ENCODE measurements around the gene ISCA2. TPM values are rescaled to one million over a fixed set of nuclear protein-coding genes. Genes with fewer than 3 reads are reported as not detected.

The ISCA2 gene
- polyA plus RNA-seq, 6 donors from 2014 or later = 63.9 to 84.9 (median 77.1) TPM

DNA sequence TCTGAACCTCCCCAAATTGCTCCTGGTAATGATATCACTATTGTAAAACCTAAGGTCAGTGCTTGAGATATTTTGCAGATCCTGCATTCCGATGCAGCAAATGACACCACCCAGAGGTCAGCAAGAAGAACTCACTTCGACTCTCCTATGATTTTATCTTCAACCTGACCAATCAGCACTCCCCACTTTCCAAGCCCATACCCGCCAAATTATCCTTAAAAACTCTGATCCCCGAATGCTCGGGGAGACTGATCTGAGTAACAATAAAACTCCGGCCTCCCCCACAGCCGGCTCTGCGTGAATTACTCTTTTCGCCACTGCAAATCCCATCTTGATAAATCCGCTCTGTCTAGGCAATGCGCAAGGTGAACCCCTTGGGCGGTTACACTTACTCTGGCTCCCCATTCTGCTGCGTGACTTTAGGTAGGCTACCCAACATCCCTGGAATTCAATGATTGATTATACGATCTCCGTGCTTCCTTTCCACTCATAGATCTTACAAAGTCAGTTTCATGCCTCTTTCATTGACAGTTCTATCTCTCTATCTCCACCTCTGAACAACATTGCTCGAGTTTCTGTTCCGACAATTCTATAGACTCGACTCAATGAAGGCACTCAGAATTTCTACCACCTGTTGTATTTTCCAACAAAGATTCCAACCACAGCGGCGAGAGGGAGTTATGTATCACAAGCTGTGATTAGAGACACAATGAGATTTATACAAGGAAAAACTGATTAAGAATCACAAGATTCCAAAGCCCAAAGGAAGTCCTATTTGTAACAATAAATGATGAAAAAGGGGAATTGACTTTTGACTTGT lies 1.4 kb upstream of the ISCA2 start:
- Mint-ChIP-seq H3K36me3 (no peaks in the 10 kb centered on the region), H3K27ac (no peak overlapping the region), H3K27me3 (no peaks in the 10 kb centered on the region), H3K4me3 (no peak overlapping the region), H3K9me3 (no peaks in the 10 kb centered on the region), H3K4me1 (peaks cover 19 to 29% (median 22%) of the 10 kb centered on the region in 3 donors)
- DNase-seq = peak; percentile 31
- ATAC-seq (ENCODE audit: low read depth in 2 of 2) = no peak

DNA sequence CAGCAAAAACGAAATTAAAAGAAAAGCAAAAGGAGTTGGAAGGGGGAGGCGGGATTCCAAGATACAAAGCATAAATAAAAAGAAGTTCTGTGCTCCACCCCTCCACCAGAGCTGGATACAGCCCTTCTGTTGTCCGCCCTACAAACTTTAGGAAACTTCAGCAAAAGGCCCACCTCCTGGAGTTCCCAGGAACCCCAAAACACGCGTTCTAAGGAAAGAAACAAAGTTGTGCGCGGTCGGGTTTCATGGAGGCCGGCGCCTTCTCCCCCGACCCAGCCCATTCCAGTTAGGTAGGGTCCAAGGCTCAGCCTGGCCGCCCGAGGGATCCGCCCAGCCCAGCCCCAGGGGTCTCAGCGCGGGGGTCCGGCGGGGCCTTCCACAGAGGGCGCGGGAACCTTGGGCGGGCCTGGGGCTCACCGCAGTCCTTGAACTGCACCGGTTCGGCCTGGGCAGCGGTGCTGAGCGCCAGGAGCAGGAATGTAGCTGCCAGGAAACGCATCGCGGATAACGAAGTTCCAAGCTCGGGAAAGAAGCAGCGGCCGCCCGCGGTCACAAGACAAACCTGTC lies 706 bp upstream of the ISCA2 start, which contains the start of gene NPC2:
TSS of gene NPC2 (minus strand) at position 530 of the 567 bp plus-strand sequence. CDS start at position 499, 31 bp downstream.
- Mint-ChIP-seq H3K27ac (peak within 1 kb of the TSS in 5 of 6 donors; percentile 95 to 97 (median 96)), H3K4me1 (peaks cover 19 to 31% (median 22%) of the 10 kb centered on the region in 3 donors), H3K4me3 (peak within 1 kb of the TSS in 1 of 8 donors; percentile 98), H3K36me3 (no peaks in the 10 kb centered on the region), H3K9me3 (no peaks in the 10 kb centered on the region), H3K27me3 (no peaks in the 10 kb centered on the region)
- DNase-seq (peak; percentile 28), ATAC-seq (ENCODE audit: low read depth in 2 of 2) (no peak)

DNA sequence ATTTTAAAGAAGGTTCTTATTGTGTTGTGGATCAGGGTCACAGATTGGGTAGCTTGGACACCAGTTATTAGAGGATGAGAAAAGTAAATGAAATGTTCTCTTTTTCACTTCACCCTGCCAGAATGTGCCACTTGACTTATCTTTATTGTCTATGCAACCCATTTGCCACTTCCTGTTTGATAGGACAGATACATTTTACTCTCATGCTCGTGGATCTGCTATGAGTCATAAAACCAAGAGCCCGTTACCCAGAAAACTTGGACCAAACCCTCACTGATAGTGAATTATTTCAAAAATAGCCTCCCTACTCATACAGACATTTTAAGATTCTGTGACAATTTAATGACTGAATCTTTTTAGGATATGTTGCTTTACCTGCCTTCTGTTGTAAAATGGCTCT lies 1.8 kb downstream of the ISCA2 start:
- H3K9me3 Mint-ChIP-seq = no peaks in the 10 kb centered on the region
- H3K4me3 Mint-ChIP-seq = peak overlapping the region in 1 of 8 donors; percentile 98
- H3K27me3 Mint-ChIP-seq = no peaks in the 10 kb centered on the region
- ATAC-seq (ENCODE audit: low read depth in 2 of 2) = no peak
- no peaks in the 10 kb centered on the region for H3K36me3 Mint-ChIP-seq
- no peak for DNase-seq
- H3K4me1 Mint-ChIP-seq = peaks cover 14 to 20% (median 20%) of the 10 kb centered on the region in 3 donors
- peak overlapping the region in 2 of 6 donors; percentile 82 to 85 for H3K27ac Mint-ChIP-seq

DNA sequence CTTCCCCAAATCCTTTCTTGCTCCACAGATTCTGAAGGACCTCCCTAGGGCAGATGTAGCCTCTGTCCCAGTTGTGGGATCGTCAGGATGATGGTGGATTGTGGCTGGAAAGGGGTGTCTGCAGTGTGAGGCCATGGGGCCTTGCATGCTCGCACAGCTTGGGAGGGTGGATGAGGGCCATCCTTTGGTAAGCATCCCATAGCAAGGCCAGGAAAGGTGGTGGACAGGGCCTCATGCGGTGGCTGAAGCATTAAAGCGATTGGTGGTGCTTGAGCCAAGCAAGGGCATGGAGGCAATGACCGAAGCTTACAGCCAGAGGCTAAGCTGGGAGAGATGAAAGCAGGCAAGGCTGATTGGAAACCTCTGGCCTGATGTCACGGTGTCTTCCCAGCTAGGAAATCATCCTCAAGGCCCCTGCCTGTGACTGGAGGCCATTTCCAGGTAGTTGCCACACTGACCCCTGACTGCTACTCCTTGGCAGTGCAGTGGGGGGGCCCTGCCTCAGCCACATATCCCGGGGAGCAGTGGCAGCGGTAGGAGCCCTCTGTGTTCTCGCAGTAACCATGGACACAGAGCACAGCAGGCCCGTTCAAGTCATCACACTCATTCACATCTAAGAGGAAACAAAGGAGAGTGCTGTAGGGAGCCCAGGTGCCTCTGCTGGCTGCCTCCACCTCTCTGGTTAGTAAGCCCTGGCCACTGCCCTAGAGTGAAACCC lies 7.0 kb downstream of the ISCA2 start:
- no peaks in the 10 kb centered on the region for H3K36me3 Mint-ChIP-seq
- no peak for DNase-seq
- no peaks in the 10 kb centered on the region for H3K9me3 Mint-ChIP-seq
- peak overlapping the region in 1 of 6 donors; percentile 61 for H3K27ac Mint-ChIP-seq
- peak overlapping the region in 1 of 8 donors; percentile 43 for H3K4me3 Mint-ChIP-seq
- H3K4me1 Mint-ChIP-seq = peaks cover under 1 to 4% (median 2%) of the 10 kb centered on the region in 3 donors
- ATAC-seq (ENCODE audit: low read depth in 2 of 2) = no peak
- H3K27me3 Mint-ChIP-seq = no peaks in the 10 kb centered on the region

DNA sequence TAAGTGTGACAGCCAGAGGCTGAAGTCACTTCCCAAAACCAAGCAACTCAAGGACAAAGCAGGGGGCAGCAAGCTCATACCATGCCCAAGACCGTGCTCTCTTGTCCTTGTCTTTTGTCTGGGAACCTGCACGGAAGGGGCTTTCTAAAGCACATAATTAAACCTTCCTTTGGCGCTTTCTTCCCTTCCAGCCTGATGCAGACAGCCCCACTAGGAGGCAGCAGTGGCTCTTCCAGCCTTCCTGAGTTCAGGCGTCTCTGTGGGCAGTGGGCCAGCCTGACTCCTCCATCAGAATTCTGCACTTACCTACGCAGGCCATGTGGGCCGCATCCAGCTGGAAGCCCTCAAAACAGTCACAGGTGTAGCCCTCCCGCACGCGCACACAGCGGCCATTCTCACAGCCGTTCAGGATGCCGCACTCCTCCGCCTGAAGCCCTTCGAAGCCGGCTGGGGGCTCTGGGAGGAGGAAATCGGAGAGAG lies 7.6 kb downstream of the ISCA2 start:
- DNase-seq (no peak), ATAC-seq (ENCODE audit: low read depth in 2 of 2) (no peak)
- Mint-ChIP-seq H3K27ac (peak overlapping the region in 1 of 6 donors; percentile 73), H3K36me3 (no peaks in the 10 kb centered on the region), H3K9me3 (no peaks in the 10 kb centered on the region), H3K4me1 (peaks cover 6 to 10% (median 6%) of the 10 kb centered on the region in 3 donors), H3K27me3 (no peaks in the 10 kb centered on the region), H3K4me3 (no peak overlapping the region)

DNA sequence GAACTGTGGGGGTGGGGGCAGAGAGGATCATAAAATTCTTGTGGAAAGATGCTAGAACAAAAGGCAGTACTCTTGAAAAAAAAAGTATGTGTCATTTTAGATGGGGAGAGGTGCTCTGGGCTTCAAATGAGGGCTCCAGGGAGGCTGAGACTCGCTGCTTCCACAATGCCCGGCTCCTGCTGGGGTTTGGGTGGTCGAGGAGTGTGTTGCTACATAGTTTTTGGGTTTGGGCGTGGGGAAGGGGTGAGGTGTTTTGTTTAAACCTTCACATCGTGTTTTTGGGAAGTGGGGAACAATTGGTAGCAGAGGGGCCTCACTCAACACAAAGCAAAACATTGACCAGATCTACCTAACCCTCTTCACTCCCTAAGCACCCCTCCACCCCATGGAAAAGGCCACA lies 8.1 kb downstream of the ISCA2 start:
- no peak for DNase-seq
- H3K4me3 Mint-ChIP-seq = no peak overlapping the region
- peak overlapping the region in 2 of 6 donors; percentile 26 to 28 for H3K27ac Mint-ChIP-seq
- H3K4me1 Mint-ChIP-seq = peaks cover 11 to 15% (median 12%) of the 10 kb centered on the region in 3 donors
- H3K36me3 Mint-ChIP-seq = no peaks in the 10 kb centered on the region
- ATAC-seq (ENCODE audit: low read depth in 2 of 2) = no peak
- no peaks in the 10 kb centered on the region for H3K27me3 Mint-ChIP-seq
- no peaks in the 10 kb centered on the region for H3K9me3 Mint-ChIP-seq

DNA sequence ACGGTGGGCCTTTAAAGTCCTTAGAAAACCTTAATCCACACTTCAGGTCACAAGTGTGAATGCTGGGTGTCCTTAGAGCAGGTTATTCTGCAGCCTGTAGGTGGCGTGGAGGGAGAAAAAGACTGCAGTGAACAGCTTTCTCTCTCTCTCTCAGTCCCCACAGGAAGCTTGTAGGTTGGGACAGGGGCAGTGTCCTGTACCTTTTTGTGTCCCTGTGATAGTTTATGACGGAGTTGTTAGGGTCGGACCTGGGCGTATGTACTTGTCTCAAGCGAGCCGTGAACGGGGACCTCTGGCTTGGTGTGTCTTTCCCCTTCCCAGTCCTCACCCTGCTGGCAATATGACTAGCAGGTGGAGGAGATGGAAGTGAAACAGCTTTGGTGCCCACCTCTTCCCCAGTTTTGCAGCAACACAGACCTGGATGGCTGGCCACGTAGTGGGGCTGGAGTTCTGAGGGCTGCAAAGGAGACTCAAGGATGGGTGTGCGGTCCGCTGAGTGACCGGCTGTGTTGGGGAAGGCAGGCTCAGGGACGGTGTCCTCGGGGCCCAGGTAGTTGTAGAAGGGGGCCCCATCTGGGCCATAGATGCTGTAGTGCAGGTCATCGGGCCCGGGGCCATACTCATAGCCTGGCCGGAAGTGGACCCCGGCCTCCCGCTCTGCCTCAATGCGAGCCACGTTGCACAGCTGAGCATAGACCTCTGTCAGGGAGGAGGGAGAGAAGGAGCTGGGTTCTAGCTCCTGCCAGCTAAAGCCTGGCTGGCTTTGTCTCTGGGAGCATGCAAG lies 8.9 kb downstream of the ISCA2 start:
- H3K4me1 Mint-ChIP-seq = peaks cover 19 to 22% (median 19%) of the 10 kb centered on the region in 3 donors
- no peaks in the 10 kb centered on the region for H3K9me3 Mint-ChIP-seq
- no peaks in the 10 kb centered on the region for H3K36me3 Mint-ChIP-seq
- no peaks in the 10 kb centered on the region for H3K27me3 Mint-ChIP-seq
- no peak overlapping the region for H3K4me3 Mint-ChIP-seq
- ATAC-seq (ENCODE audit: low read depth in 2 of 2) = no peak
- no peak for DNase-seq
- peak overlapping the region in 1 of 6 donors; percentile 53 for H3K27ac Mint-ChIP-seq

DNA sequence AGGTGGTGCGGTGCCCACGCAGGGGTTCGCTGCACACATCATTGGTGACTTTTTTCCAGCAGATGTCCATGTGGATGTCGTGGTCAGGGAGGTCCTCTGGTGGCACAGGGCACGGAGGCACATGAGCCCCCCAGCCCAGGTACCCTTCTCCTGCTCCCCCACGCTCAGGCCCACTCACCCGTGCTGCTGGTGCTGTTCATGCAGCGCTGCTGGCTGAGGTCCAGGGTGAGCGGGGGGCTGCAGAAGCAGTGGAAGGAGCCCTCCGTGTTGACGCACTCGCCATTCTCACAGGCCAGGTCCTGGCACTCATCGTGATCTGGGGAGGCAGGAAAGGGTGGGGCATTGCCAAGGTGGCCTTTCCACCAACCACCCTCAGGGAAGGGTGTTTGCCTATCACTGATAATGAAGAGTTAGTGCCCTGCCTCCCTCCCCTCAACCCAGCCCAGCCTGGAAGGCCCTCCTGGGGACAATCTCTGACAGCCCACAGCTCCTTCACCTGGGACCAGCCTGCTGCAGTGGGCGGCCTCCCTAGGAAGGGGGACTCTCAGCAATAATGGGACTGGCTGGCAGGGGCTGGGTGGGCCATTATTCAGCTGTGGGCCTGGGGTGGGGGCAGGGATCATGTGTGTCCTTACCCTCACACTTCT lies 9.8 kb downstream of the ISCA2 start:
- Mint-ChIP-seq H3K27ac (no peak overlapping the region), H3K4me3 (no peak overlapping the region), H3K4me1 (peaks cover 17 to 25% (median 20%) of the 10 kb centered on the region in 3 donors), H3K27me3 (no peaks in the 10 kb centered on the region), H3K36me3 (no peaks in the 10 kb centered on the region), H3K9me3 (no peaks in the 10 kb centered on the region)
- ATAC-seq (ENCODE audit: low read depth in 2 of 2) (no peak), DNase-seq (no peak)

DNA sequence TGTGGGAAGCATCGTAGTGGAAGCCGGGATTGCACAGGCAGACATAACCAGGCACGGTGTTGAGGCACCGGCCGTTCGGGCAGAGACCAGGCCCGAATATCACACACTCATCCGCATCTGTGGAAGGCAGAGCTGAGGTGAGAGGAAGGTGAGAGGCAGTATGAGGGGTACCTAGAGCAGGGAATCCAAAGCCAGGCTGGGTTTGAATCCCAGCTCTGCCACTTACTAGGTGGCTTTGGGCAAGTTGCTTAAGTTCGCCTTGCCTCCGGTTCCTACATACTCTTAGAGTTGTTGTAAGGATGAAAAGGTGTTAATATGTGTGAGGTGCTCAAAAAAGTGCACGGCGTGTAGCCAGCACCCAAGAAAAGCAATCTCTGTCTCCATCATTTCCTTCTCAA lies 10.4 kb downstream of the ISCA2 start:
- DNase-seq (no peak), ATAC-seq (ENCODE audit: low read depth in 2 of 2) (no peak)
- Mint-ChIP-seq H3K27ac (no peak overlapping the region), H3K27me3 (no peaks in the 10 kb centered on the region), H3K36me3 (no peaks in the 10 kb centered on the region), H3K9me3 (no peaks in the 10 kb centered on the region), H3K4me3 (no peak overlapping the region), H3K4me1 (peaks cover 17 to 25% (median 20%) of the 10 kb centered on the region in 3 donors)

DNA sequence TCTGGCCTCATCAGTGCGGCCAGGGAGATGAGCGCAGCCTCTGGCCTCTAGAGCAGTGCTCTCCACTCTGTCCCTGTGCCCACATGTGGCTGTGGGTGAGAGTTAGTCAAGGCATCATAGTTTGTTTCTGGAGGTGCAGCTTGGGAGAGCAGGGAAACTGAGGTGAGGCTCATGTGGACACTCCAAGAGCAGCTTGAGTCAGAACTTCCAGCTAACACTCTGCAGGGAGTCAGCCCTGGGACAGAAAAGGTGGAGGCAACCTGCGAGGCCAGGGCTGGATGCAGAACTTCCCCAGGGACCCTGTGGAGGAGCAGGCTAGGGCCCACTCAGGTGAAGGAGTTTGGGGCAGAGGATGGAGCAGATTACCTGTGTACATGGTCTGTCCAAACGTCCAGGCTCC lies 10.8 kb downstream of the ISCA2 start:
- Mint-ChIP-seq H3K4me1 (peaks cover 17 to 25% (median 20%) of the 10 kb centered on the region in 3 donors), H3K9me3 (no peaks in the 10 kb centered on the region), H3K27ac (no peak overlapping the region), H3K36me3 (no peaks in the 10 kb centered on the region), H3K4me3 (no peak overlapping the region), H3K27me3 (peaks cover 0 to 2% (median 2%) of the 10 kb centered on the region in 3 donors)
- ATAC-seq (ENCODE audit: low read depth in 2 of 2) (no peak), DNase-seq (no peak)

DNA sequence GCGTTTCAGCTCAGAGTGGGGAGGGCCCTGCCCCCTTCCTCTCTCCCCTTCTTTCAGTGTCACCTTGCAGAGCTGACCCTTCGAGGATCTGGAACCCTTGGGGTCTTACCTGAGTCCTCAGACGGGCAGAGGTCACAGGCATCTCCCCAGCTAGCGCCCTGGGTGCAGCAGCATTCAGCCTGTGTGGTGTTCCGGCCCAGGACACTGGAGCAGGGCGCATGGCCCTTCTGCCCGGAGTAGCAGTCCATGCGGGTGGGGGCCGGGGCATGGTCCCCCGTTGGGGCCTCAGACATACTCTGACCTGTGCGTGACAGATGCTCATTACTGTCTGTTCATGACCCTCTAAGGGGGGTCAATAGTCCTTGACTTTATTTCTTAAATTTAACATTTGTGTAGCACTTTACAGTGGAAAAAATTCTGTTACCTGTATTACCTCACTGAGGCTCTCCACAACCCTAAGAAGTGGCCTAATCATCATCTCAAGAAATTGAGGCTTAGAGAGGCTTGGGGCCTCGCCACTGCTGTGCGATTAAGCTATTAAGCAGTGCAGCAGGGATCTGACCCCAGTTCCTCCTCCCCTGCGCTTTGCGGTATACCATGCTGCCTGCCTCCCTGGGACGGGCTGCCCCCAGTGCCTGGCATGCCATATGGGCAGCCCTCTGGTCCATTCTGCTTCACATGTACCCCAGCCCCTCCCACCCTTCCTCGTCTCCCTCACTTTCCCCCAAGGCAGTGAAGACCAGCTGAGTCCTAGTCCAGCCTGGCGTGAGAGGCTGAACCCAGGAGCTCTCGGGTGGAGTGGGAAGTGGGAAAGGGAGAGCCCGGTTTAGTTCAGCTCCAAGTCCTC lies 11.5 kb downstream of the ISCA2 start:
- no peak for ATAC-seq (ENCODE audit: low read depth in 2 of 2)
- no peak overlapping the region for H3K27ac Mint-ChIP-seq
- no peak overlapping the region for H3K4me3 Mint-ChIP-seq
- peaks cover 0 to 7% (median 7%) of the 10 kb centered on the region in 3 donors for H3K27me3 Mint-ChIP-seq
- H3K4me1 Mint-ChIP-seq = peaks cover 17 to 23% (median 20%) of the 10 kb centered on the region in 3 donors
- H3K9me3 Mint-ChIP-seq = no peaks in the 10 kb centered on the region
- no peak for DNase-seq
- no peaks in the 10 kb centered on the region for H3K36me3 Mint-ChIP-seq

DNA sequence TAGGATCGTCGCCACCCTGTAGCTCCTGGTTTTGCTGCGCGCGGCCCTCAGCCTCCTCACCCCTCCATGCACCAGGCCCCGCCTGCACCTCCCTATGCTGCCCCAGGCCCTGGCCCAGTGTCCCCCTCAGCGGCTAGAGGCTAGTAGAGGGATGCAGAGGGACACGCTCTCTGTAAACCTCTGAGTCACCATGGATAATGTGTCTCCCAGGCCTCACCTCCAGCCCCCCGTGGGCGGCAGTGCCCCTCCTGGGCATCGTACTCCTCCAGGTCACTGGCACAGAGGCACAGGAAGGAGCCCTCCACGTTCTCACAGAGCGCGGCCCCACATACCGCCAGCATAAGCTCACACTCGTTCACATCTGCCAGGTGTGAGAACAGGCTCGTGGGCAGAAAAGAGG lies 12.3 kb downstream of the ISCA2 start:
- H3K4me1 Mint-ChIP-seq = peaks cover 17 to 21% (median 20%) of the 10 kb centered on the region in 3 donors
- ATAC-seq (ENCODE audit: low read depth in 2 of 2) (peak; percentile 38 to 44), DNase-seq (no peak)
- H3K36me3 Mint-ChIP-seq = no peaks in the 10 kb centered on the region
- peaks cover 0 to 13% (median 9%) of the 10 kb centered on the region in 3 donors for H3K27me3 Mint-ChIP-seq
- no peaks in the 10 kb centered on the region for H3K9me3 Mint-ChIP-seq
- peak overlapping the region in 2 of 6 donors; percentile 73 to 76 for H3K27ac Mint-ChIP-seq
- peak overlapping the region in 3 of 8 donors; percentile 15 to 42 (median 28) for H3K4me3 Mint-ChIP-seq

Measured in naive B cell (primary cell).